DND-41 (cell line): Measurements from ENCODE around the gene ANKS4B.

ENCODE experiments used
- EZH2 ChIP-seq: IDR thresholded peaks from 3 replicates; pipeline ENCODE4 v1.6.1; 2012; ENCODE audit warnings: borderline replicate concordance, low read depth, mild to moderate bottlenecking, moderate library complexity, low read length, inconsistent platforms; ENCODE audit not compliant: severe bottlenecking
- TF ChIP-seq, protein P1 (sequence below): IDR thresholded peaks from 2 replicates; pipeline ENCODE4 v1.5.1; 2012; ENCODE audit warnings: borderline replicate concordance, low read length, moderate library complexity, mild to moderate bottlenecking; ENCODE audit not compliant: poor library complexity, severe bottlenecking; ENCODE audit errors: extremely low read depth

DNA sequence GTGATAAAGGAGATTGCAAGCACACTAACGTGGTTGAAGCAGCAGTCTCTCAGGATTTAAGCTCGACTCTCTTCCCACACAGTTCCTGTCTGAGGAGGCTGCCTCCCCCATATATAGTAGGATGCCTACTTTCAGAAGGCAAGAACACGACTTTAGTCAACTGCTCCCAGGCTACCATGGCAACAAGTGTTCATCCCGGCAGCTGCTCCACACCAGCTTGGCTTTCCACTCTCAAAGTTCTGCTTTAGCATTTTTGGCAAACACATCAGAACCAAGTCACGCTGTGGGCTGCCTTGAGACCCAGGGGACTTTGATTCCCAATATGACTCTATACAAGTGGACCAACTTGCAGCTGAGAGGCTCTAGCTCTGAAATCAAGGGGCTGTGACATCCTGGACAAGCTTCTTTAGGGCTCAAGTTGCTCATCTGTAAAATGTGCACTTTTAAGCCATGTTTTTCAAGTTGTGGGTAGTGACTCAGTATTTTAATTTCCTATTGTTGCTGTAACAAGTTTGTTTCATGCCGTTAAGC, 38.7 kb upstream of the ANKS4B start:
- TF ChIP-seq, protein P1, sequence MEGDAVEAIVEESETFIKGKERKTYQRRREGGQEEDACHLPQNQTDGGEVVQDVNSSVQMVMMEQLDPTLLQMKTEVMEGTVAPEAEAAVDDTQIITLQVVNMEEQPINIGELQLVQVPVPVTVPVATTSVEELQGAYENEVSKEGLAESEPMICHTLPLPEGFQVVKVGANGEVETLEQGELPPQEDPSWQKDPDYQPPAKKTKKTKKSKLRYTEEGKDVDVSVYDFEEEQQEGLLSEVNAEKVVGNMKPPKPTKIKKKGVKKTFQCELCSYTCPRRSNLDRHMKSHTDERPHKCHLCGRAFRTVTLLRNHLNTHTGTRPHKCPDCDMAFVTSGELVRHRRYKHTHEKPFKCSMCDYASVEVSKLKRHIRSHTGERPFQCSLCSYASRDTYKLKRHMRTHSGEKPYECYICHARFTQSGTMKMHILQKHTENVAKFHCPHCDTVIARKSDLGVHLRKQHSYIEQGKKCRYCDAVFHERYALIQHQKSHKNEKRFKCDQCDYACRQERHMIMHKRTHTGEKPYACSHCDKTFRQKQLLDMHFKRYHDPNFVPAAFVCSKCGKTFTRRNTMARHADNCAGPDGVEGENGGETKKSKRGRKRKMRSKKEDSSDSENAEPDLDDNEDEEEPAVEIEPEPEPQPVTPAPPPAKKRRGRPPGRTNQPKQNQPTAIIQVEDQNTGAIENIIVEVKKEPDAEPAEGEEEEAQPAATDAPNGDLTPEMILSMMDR, result no peak
- no peak for TF ChIP-seq EZH2
